Fibroblast of mammary gland (primary cell): ENCODE results near the gene CRISPLD2.

ENCODE experiments used
- DNase-seq: peaks from one replicate; pipeline ENCODE4 v3.0.0-alpha.2; 2010; ENCODE audit warnings: low read depth
- H3K4me3 ChIP-seq: 2 replicates; pipeline ENCODE4 v1.5.1; 2011; ENCODE audit warnings: low read depth, mild to moderate bottlenecking, low read length, moderate library complexity; ENCODE audit not compliant: control insufficient read depth
- TF ChIP-seq, protein P1 (sequence below): conservative IDR thresholded peaks from 2 replicates; pipeline ENCODE4 v1.5.1; 2011; ENCODE audit warnings: low read depth, low read length, inconsistent platforms; ENCODE audit not compliant: control insufficient read depth, insufficient read depth

Gene CRISPLD2

DNA sequence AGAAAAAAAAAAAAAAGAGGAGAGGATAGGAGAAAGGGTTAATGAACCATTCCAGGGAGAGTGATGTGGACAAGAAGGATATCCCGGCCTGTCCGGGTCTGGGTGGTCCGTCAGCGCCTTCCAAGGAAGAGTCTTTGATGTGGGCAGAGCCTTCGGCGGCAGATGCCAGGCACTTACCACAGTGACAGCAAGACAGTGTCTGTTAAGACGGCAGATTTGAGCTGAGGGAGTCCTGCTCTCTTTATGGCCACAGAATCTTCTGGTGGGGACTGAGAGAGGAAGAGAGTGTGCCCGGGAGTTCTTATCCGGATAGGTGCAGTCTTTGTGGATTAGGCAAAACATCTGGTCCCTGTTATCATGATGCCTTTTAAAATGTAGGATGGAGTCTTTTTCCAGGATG lies 96.4 kb downstream of the CRISPLD2 start:
- DNase-seq = no peak
- TF ChIP-seq, protein P1, sequence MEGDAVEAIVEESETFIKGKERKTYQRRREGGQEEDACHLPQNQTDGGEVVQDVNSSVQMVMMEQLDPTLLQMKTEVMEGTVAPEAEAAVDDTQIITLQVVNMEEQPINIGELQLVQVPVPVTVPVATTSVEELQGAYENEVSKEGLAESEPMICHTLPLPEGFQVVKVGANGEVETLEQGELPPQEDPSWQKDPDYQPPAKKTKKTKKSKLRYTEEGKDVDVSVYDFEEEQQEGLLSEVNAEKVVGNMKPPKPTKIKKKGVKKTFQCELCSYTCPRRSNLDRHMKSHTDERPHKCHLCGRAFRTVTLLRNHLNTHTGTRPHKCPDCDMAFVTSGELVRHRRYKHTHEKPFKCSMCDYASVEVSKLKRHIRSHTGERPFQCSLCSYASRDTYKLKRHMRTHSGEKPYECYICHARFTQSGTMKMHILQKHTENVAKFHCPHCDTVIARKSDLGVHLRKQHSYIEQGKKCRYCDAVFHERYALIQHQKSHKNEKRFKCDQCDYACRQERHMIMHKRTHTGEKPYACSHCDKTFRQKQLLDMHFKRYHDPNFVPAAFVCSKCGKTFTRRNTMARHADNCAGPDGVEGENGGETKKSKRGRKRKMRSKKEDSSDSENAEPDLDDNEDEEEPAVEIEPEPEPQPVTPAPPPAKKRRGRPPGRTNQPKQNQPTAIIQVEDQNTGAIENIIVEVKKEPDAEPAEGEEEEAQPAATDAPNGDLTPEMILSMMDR = no peak
- no peak overlapping the region for H3K4me3 ChIP-seq

DNA sequence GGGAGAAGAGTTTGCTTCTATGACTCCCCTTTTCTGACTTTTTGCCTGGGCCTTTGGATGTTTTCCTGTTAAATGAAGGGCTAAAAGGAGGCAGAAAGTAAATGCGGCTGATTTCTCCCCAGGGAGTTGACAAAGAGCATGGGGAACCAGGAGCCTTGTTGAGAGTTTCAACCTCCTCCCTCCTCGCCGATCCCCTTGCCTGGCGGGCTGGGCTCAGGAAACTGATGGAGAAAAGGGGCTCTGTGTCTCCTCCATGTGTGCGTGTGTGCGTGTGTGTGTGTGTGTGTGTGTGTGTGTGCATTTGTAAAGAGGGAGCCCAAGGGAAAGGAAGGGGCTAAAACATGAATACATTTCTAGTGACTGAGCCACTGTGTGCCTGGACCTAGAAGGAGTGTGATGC lies 97.1 kb downstream of the CRISPLD2 start:
- no peak for DNase-seq
- TF ChIP-seq, protein P1 = no peak
- H3K4me3 ChIP-seq = no peak overlapping the region

DNA sequence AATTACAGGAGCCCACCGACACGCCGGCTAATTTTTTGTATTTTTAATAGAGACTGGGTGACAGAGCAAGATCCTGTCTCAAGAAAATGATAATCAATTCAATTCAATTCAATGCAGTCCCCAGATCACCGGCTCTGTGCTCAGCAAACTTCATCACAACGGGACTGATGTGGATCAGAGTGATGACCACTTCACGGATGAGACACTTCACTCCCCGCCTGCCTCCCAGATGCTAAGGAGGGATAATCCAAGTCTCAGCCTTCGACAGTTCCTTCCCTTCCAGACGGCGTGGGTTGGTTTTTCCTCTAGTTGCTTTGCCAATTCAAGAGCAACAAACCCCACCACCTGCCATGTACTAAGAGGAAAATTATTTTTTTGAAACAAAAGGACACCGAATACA lies 97.7 kb downstream of the CRISPLD2 start:
- TF ChIP-seq, protein P1 = no peak
- no peak overlapping the region for H3K4me3 ChIP-seq
- DNase-seq = no peak

DNA sequence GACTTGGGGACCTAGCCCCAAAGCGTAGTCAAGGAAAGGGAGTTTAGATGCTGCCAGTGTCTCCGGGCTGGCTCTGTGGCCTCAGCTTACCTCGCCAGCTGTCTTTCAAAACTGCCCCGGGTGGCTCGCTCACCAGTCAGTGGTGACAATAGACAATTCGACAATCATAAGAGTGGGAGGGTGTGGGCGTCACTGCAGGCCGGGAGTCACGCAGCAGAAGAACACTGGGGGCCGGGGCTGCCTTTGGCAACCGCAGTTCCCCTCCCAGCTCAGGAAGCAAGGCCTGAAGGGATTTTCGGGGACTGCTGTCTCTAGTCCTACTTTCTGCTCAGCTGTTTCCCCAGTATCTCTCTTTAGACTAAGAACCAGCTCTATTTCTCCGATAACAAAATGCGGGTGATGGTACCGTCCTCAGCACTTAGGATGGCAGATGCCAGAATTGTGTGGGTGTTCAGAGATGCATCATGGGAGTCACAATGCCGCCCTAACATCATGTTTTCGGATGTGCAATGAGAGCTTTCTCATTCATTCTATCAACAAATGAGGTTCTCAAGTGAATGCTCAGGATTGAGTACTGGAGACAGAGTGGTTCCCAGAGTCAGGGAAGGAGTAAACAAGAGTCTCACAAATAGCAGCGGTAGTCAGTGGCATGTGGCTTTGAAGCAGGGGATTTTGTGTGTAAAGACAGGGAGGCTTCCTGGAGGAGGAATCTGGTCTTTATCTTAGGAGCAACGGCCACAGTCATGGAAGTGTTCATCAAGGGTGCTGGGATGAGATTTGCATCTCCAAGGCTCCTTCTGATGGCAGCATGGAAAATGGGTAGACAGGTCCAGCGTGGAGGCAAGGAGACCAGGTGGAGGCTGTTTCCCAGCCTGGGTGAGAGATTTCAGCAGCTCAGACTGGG lies 98.5 kb downstream of the CRISPLD2 start:
- TF ChIP-seq, protein P1 = no peak
- H3K4me3 ChIP-seq = no peak overlapping the region
- no peak for DNase-seq

DNA sequence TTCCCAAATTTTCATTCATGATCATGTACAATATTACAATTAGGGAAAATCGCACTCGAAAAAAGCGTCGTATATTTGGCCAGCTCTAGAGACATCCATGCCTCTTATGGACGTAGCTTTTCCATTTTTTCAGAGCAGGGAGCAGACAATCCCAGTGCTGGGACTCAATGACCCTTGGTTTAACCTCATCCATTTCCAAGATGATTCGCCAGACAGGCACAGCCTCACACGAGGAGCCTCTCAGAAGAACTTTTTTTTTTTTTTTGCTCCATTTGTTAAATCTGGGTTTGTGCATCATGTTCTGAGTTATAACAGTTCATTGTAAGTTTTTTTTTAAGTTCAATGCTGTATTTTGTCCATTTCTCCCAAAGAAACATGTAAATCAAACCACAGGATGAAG lies 99.5 kb downstream of the CRISPLD2 start:
- TF ChIP-seq, protein P1 = no peak
- DNase-seq = peak; percentile 51
- H3K4me3 ChIP-seq = no peak overlapping the region

DNA sequence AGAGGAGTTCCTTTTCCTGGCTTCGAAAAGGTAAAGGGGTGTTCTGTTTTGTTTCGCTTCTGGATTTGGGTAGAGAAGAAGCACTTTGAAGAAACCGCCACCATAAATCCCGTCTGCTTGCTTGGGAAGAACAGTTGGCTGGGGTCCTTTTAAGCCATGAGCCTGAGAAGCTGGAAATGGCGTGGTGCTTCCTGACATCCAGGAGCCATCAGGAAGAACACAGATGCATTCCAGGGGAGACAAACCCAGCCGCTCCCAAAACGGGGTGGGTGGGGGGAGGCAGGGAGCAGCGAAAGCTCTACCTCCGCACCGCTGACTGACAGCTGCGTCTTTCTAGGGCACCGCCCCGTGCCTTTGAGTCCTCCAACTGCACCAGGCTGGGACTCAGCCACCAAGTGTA lies 99.9 kb downstream of the CRISPLD2 start:
- no peak overlapping the region for H3K4me3 ChIP-seq
- DNase-seq = no peak
- TF ChIP-seq, protein P1 = no peak

DNA sequence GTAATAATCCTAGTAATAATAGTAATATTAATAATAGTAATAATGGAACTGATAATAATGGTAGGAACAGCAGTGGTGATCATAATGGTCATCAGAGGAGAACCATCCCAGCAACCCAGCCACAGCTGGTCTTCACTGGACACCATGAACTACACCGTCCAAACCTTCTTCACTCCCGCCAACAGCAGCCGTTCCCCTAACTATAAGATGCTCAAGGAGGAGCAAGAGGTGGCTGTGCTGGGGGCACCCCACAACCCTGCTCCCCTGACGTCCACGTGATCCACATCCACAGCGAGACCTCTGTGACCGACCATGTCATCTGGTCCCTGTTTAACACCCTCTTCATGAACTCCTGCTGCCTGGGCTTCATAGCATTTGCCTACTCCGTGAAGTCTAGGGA lies 100.5 kb downstream of the CRISPLD2 start:
- no peak overlapping the region for H3K4me3 ChIP-seq
- TF ChIP-seq, protein P1 = no peak
- no peak for DNase-seq
